ENCODE results near the gene MCFD2.

Gene MCFD2

GRCh38 chr2:46947841-46948240, 32.2 kb upstream of the MCFD2 start:
- H3K36me3 ChIP-seq (ENCODE audit: insufficient read depth, low read length): no peaks in the 10 kb centered on the region
- H3K4me1 ChIP-seq (ENCODE audit: insufficient read depth, low read length): peaks cover 11% of the 10 kb centered on the region; the same call in 1 of the 2 replicates
- H3K9ac ChIP-seq (ENCODE audit: low read depth, low read length): no peak overlapping the region
- no peaks in the 10 kb centered on the region for H3K9me3 ChIP-seq (ENCODE audit: control insufficient read depth, insufficient read depth, low read length)

DNA sequence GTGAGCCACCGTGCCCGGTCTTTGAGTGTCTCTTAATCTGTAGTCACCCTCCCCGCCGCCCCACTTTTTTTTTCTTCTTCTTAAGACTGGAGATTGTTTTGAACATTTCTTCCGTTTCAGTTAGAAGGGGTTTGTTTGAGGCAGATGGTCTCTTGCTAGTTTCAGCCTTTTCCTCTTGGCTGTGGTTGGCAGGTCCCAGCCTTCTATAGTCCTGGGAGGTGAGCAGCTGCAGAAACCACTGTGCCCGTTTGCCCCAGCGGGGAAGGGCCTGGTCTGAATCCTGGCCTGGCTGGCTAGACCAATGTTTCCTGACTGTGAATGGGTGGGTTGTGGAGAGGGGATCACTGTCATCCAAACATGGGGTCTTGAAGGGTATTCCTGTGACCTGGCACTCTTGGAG, 30.1 kb upstream of the MCFD2 start:
- H3K9ac ChIP-seq (ENCODE audit: low read depth, low read length): no peak overlapping the region
- H3K36me3 ChIP-seq (ENCODE audit: insufficient read depth, low read length): no peaks in the 10 kb centered on the region
- H3K4me1 ChIP-seq (ENCODE audit: insufficient read depth, low read length): peaks cover 6% of the 10 kb centered on the region; the same call in 1 of the 2 replicates
- H3K9me3 ChIP-seq (ENCODE audit: control insufficient read depth, insufficient read depth, low read length): no peaks in the 10 kb centered on the region

DNA sequence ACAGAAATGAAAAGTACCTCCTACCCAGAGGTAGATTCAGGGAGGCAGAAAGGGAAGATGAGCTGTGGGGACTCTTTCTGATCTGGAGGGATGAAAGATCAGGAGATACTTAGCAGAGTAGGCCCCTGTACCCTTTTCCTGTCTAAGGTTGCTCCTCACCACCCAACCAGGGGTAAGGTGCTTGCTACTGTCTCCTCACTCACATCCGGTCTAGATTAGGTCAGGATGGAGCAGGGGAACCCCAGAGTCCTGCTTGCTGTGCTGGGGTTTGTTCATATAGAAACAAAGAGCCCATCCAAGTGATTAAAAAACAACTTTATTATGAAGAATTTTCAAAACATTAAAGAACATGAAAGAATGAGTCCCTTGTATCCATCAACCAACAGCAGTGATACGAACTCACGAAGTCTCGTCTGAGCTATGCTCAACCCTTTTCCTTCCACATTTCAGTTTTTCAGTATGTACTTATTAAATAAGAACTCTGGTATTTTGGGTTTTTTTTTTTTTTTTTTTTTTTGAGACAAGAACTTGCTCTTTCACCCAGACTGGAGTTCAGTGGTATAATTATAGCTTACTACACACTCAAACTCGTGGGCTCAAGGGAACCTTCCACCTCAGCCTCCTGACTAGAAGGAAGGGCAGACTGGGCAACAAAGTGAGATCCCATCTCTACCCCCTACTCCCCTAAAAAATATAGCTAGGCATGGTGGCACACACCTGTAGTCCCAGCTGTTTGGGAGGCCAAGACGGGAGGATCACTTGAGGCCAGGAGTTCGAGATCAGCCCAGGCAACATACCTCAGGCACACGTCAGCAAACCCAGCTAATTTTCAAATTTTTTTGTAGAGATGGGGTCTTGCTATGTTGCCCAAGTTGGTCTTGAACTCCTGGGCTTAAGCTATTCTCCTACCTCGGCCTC, 28.5 kb upstream of the MCFD2 start:
- Histone ChIP-seq H3K9me3 (ENCODE audit: control insufficient read depth, insufficient read depth, low read length) (no peaks in the 10 kb centered on the region), H3K4me1 (ENCODE audit: insufficient read depth, low read length) (peaks cover 13% of the 10 kb centered on the region), H3K9ac (ENCODE audit: low read depth, low read length) (no peak overlapping the region), H3K36me3 (ENCODE audit: insufficient read depth, low read length) (no peaks in the 10 kb centered on the region)

DNA sequence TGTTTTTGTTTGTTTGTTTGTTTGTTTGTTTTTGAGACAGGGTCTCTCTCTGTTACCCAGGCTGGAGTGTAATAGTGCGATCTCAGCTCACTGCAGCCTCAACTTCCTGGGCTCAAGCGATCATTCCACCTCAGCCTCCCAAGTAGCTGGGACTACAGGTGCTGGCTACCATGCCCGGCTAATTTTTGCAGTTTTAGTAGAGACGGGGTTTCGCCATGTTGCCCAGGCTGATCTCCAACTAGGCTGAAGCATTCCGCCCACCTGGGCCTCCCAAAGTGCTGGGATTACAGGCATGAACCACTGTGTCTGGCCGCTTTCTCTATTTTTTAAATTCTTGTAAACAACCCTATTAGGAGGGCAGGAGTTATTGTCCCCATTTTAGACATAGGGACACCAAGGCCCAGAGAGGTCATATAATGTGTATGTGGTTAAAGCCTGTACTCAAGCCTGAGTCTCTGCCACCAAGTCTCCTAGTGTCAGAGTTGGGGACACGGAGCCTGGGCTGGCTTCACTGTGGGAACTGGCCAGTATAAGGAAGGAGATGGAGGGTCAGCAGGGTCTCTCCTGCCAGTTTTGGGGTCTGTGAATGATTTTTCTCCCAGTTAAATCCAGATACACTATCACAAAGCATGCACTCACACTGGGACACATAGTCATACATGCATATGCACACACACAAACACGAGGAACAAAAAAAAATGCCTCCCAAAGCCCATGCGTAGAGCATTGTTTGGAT, 27.5 kb upstream of the MCFD2 start:
- Histone ChIP-seq H3K36me3 (ENCODE audit: insufficient read depth, low read length) (no peaks in the 10 kb centered on the region), H3K9ac (ENCODE audit: low read depth, low read length) (peak overlapping the region; percentile 81; the same call in 1 of the 2 replicates), H3K9me3 (ENCODE audit: control insufficient read depth, insufficient read depth, low read length) (no peaks in the 10 kb centered on the region), H3K4me1 (ENCODE audit: insufficient read depth, low read length) (peaks cover 14% of the 10 kb centered on the region)

- Histone ChIP-seq H3K9ac (ENCODE audit: low read depth, low read length) (peak overlapping the region; percentile 81), H3K4me1 (ENCODE audit: insufficient read depth, low read length) (peaks cover 14% of the 10 kb centered on the region), H3K9me3 (ENCODE audit: control insufficient read depth, insufficient read depth, low read length) (no peaks in the 10 kb centered on the region), H3K36me3 (ENCODE audit: insufficient read depth, low read length) (no peaks in the 10 kb centered on the region)
Measured at GRCh38 chr2:46942143-46942526, 26.5 kb upstream of the MCFD2 start.

- H3K9ac ChIP-seq (ENCODE audit: low read depth, low read length): peak overlapping the region; percentile 67; the same call in 1 of the 2 replicates
- no peaks in the 10 kb centered on the region for H3K36me3 ChIP-seq (ENCODE audit: insufficient read depth, low read length)
- H3K9me3 ChIP-seq (ENCODE audit: control insufficient read depth, insufficient read depth, low read length): no peaks in the 10 kb centered on the region
- peaks cover 14% of the 10 kb centered on the region for H3K4me1 ChIP-seq (ENCODE audit: insufficient read depth, low read length)
Measured at GRCh38 chr2:46939626-46940359, 24.2 kb upstream of the MCFD2 start.

DNA sequence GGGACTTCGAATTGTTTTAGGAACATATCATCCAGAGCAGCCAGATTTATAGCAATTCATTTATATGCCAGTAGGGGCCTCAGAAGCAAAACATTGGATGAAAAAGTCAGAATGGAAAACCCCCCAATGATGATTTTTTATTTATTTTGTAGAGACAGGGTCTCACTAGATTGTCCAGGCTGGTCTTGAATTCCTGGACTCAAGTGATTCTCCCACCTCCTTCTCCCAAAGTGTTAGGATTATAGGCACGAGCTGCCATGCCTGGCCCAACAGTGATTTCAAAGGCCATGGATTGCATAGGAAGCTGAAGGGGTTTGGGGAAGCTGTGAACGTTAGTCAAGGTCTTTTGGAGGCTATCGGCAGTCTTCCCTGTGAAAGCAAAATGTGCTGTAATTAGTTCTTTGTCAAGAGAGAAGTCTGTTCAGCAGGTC, 21.9 kb upstream of the MCFD2 start:
- Histone ChIP-seq H3K4me1 (ENCODE audit: insufficient read depth, low read length) (peaks cover 14% of the 10 kb centered on the region), H3K9ac (ENCODE audit: low read depth, low read length) (no peak overlapping the region), H3K36me3 (ENCODE audit: insufficient read depth, low read length) (no peaks in the 10 kb centered on the region)

GRCh38 chr2:46936566-46936965, 21.0 kb upstream of the MCFD2 start:
- H3K9me3 ChIP-seq (ENCODE audit: control insufficient read depth, insufficient read depth, low read length): no peaks in the 10 kb centered on the region
- H3K9ac ChIP-seq (ENCODE audit: low read depth, low read length): no peak overlapping the region

More for the DNA sequence above, 21.9 kb upstream of the MCFD2 start:
- no peaks in the 10 kb centered on the region for H3K9me3 ChIP-seq (ENCODE audit: control insufficient read depth, insufficient read depth, low read length)

DNA sequence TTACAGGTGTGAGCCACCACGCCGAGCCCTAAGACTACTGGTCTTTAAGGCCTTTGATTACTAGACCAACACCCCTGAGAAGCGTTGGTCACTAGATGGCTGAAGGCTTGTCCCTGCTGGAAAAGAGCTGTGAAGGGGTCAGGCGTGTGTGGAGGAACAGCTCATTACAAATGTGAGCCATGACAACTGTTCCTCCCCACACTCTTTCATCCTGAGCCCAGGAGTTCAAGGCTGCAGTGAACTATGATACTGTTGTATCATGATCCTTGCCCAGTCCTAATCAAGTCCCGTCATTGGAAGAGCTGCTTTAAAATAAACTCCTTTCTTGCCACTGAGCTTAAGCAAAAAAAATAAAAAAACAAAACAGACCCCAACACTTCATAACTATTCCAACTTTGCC, 19.5 kb upstream of the MCFD2 start:
- H3K36me3 ChIP-seq (ENCODE audit: insufficient read depth, low read length): no peaks in the 10 kb centered on the region
- peaks cover 10% of the 10 kb centered on the region for H3K4me1 ChIP-seq (ENCODE audit: insufficient read depth, low read length)
- H3K9me3 ChIP-seq (ENCODE audit: control insufficient read depth, insufficient read depth, low read length): no peaks in the 10 kb centered on the region
- H3K9ac ChIP-seq (ENCODE audit: low read depth, low read length): no peak overlapping the region

More at GRCh38 chr2:46936566-46936965, 21.0 kb upstream of the MCFD2 start:
- Histone ChIP-seq H3K4me1 (ENCODE audit: insufficient read depth, low read length) (peaks cover 14% of the 10 kb centered on the region), H3K36me3 (ENCODE audit: insufficient read depth, low read length) (no peaks in the 10 kb centered on the region)

DNA sequence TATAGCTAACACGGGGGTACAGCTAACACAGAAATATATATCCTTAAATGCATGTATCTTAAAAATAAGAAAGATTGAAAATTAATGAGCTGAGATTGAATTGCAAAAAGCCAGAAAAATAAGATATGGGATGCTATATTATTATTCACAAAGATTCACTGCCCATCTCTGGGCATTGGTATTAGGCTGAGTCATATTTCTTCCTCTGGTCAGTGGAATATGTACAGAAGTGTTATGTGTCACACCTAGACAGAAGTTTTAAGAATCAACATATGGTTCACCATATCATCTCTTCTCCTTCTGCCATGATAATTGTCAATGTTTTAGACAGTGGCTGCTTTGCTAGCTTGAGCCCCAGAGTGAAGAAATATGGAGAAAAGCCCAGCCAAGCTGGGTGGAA, 14.0 kb upstream of the MCFD2 start:
- H3K4me1 ChIP-seq (ENCODE audit: insufficient read depth, low read length): no peaks in the 10 kb centered on the region
- no peak overlapping the region for H3K9ac ChIP-seq (ENCODE audit: low read depth, low read length)
- H3K9me3 ChIP-seq (ENCODE audit: control insufficient read depth, insufficient read depth, low read length): peaks cover 7% of the 10 kb centered on the region
- H3K36me3 ChIP-seq (ENCODE audit: insufficient read depth, low read length): no peaks in the 10 kb centered on the region

- H3K4me1 ChIP-seq (ENCODE audit: insufficient read depth, low read length): no peaks in the 10 kb centered on the region
- H3K36me3 ChIP-seq (ENCODE audit: insufficient read depth, low read length): no peaks in the 10 kb centered on the region
- no peak overlapping the region for H3K9ac ChIP-seq (ENCODE audit: low read depth, low read length)
Measured at GRCh38 chr2:46926863-46927262, 11.3 kb upstream of the MCFD2 start.

GRCh38 chr2:46925474-46926351, 10.1 kb upstream of the MCFD2 start:
- Histone ChIP-seq H3K36me3 (ENCODE audit: insufficient read depth, low read length) (no peaks in the 10 kb centered on the region), H3K4me1 (ENCODE audit: insufficient read depth, low read length) (no peaks in the 10 kb centered on the region), H3K9me3 (ENCODE audit: control insufficient read depth, insufficient read depth, low read length) (peaks cover 7% of the 10 kb centered on the region), H3K9ac (ENCODE audit: low read depth, low read length) (no peak overlapping the region)

More at GRCh38 chr2:46926863-46927262, 11.3 kb upstream of the MCFD2 start:
- peaks cover 7% of the 10 kb centered on the region for H3K9me3 ChIP-seq (ENCODE audit: control insufficient read depth, insufficient read depth, low read length)

DNA sequence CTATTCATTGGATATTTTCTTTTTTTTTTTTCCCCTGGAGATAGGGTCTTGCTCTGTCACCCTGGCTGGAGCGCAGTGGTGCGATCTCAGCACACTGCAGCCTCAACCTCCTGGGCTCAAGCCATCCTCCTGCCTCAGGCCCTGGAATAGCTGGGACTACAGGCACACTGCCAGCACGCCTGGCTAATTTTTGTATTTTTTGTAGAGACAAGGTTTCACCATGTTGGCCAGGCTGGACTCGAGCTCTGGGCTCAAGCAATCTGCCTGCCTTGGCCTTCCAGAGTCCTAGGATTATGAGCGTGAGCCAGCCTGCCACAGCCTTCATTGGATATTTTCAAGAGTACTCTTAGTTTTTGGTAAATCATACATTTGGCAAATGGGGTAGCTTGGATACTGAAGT, 9.0 kb upstream of the MCFD2 start:
- no peak overlapping the region for H3K9ac ChIP-seq (ENCODE audit: low read depth, low read length)
- H3K4me1 ChIP-seq (ENCODE audit: insufficient read depth, low read length): no peaks in the 10 kb centered on the region

More for the DNA sequence above, 9.0 kb upstream of the MCFD2 start:
- H3K9me3 ChIP-seq (ENCODE audit: control insufficient read depth, insufficient read depth, low read length): peaks cover 7% of the 10 kb centered on the region
- H3K36me3 ChIP-seq (ENCODE audit: insufficient read depth, low read length): 0 out of 2 replicates have a peak, but pooled peaks cover under 1% of the 10 kb centered on the region
